CD4-positive, alpha-beta T cell treated with Interleukin-12 subunit alpha and Interleukin-12 subunit beta, for 1 hour (primary cell): ENCODE results near the gene BLTP2.

Source experiments
- DNase-seq: peaks from one replicate; pipeline ENCODE4 v3.0.0-alpha.2; 2020

Gene BLTP2

DNA sequence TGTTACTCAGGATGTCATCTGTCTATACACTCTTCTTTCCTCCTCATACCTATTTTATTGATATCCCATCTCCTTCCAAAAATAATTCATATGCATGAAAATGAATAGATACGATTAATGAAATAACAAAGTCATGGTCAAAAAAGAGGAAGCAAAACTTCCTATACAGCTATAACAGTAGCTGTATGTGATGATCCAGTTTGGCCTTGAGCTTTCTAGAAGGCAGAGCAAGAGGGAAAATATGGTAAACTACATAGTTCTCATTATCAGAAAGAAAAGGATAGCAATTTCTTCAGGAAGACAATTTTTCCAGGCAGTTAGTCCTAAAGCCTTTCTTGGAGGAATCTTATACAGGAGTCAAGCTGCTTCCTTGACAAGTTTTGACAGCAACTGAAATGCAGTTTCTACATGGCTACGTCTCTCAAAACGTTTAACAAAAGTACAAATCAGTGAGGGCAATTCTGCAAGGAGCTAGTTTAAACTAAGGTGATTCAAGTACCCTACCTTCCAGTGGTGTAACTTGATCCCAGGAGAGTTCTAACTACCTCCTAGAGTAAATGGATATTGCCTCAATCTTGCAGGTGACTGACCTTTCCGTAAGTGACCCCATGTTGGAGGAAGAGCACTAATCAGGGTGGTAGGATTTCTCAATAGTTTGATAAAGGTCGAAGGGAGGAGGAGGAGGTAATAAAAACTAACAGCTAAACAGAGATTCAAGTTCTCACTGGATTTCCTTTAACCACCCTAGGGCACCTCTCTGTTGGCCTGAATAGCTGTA, 47.2 kb downstream of the BLTP2 start:
- no peak for DNase-seq
